SK-N-MC (cell line): ENCODE measurements around the gene PTOV1.

Source experiments
- DNase-seq: peaks from one replicate; pipeline ENCODE4 v3.0.0-alpha.2; 2011; ENCODE audit warnings: low read depth, low spot score
- H3K27ac ChIP-seq: fragments of 200-600 bp; sonication (generic); 2 replicates; pipeline ENCODE4 v1.5.1; 2016; ENCODE audit warnings: mixed run types
- H3K36me3 ChIP-seq: fragments of 200-600 bp; sonication (generic); 2 replicates; pipeline ENCODE4 v1.6.1; 2017; ENCODE audit warnings: antibody characterized with exemption, low read length, mixed read lengths; ENCODE audit not compliant: insufficient read depth
- H3K4me3 ChIP-seq: fragments of 200-600 bp; sonication (generic); 2 replicates; pipeline ENCODE4 v1.5.1; 2016
- H3K9ac ChIP-seq: fragments of 200-600 bp; sonication (generic); 2 replicates; pipeline ENCODE4 v1.8.0; 2017; ENCODE audit warnings: mixed run types, mixed read lengths; ENCODE audit not compliant: insufficient read length
- H3K9me3 ChIP-seq: fragments of 200-600 bp; sonication (generic); 2 replicates; pipeline ENCODE4 v1.6.1; 2017; ENCODE audit warnings: low read depth, mild to moderate bottlenecking, antibody characterized with exemption, low read length, moderate library complexity, mixed read lengths
- EZH2 ChIP-seq: fragments of 200-600 bp; sonication (generic); IDR thresholded peaks from one replicate; pipeline ENCODE4 v1.6.1; 2017; ENCODE audit warnings: antibody characterized with exemption
- FOXP2 ChIP-seq: optimal IDR thresholded peaks from 2 replicates; pipeline ENCODE3; 2011; ENCODE audit warnings: mild to moderate bottlenecking, moderate library complexity; ENCODE audit not compliant: insufficient read depth; ENCODE audit errors: extremely low read length, control extremely low read depth
- POLR2AphosphoS5 ChIP-seq: IDR thresholded peaks from 2 replicates; pipeline ENCODE4 v1.6.1; 2012; ENCODE audit warnings: mild to moderate bottlenecking, low read depth, low read length, borderline replicate concordance

PTOV1 gene

GRCh38 chr19:49887665-49888509 lies 36.9 kb downstream of the PTOV1 start:
- H3K9me3 ChIP-seq: no peaks in the 10 kb centered on the region
- H3K27ac ChIP-seq: no peak overlapping the region
- H3K36me3 ChIP-seq: peaks cover 21% of the 10 kb centered on the region
- DNase-seq: no peak
- H3K4me3 ChIP-seq: no peak overlapping the region
- H3K9ac ChIP-seq: no peak overlapping the region
- TF ChIP-seq POLR2AphosphoS5 (no peak), EZH2 (no peak), FOXP2 (no peak)

DNA sequence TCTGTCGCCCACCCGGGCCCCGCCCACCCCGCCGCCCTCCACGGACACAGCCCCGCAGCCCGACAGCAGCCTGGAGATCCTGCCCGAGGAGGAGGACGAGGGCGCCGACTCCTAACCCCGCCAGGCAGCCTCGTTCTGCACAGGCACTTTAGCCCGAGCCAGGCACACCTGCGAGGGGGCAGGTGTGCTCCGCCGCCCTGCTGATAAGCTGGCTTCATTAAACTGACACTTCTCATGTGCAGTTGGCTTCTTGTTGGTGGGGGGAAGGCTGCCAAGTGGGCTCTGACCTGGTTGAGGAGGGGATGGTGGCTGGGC lies 37.5 kb downstream of the PTOV1 start:
- H3K4me3 ChIP-seq: no peak overlapping the region
- no peak for TF ChIP-seq EZH2
- no peak for TF ChIP-seq FOXP2
- TF ChIP-seq POLR2AphosphoS5: no peak
- no peak overlapping the region for H3K9ac ChIP-seq
- peaks cover 15% of the 10 kb centered on the region for H3K36me3 ChIP-seq
- DNase-seq: no peak
- H3K27ac ChIP-seq: no peak overlapping the region
- no peaks in the 10 kb centered on the region for H3K9me3 ChIP-seq

DNA sequence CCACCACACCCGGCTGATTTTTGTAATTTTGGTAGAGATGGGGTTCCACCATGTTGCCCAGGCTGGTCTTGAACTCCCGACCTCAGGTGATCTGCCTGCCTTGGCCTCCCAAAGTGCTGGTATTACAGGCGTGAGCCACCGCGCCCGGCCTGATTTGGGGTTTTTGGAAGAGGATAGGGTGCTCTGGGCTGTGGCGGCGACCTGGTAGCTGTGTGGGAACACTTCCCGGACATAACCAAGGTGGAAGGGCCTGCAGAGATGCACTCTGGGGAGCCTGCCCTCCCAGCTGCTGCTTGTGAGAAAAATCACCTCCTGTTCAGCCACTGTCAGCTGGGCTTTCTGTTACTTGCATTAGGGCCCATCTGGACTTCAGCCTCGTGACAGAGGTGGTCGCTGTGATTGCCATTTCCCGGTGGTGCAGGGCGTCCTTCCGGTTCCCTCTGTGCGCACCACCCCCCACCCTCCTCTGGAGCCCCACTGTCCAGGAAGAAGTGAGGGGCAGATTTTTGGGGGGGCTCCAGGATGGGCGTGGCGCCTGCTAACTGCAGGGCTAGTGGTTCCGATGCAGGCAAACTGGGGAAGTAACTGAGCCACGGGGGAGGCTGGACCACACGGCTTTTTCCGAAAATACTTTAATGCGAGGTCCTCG lies 38.2 kb downstream of the PTOV1 start:
- no peak for DNase-seq

GRCh38 chr19:49889687-49890348 lies 38.9 kb downstream of the PTOV1 start:
- TF ChIP-seq FOXP2: no peak
- no peak for TF ChIP-seq EZH2
- TF ChIP-seq POLR2AphosphoS5: no peak
- no peak for DNase-seq
- H3K36me3 ChIP-seq: peaks cover 2% of the 10 kb centered on the region; the same call in 1 of the 2 replicates
- H3K4me3 ChIP-seq: peak overlapping the region; percentile 69; the same call in 1 of the 2 replicates
- H3K9ac ChIP-seq: no peak overlapping the region
- no peak overlapping the region for H3K27ac ChIP-seq
- no peaks in the 10 kb centered on the region for H3K9me3 ChIP-seq

More for the DNA sequence above, 38.2 kb downstream of the PTOV1 start:
- peaks cover 8% of the 10 kb centered on the region; the same call in 1 of the 2 replicates for H3K36me3 ChIP-seq
- no peak overlapping the region for H3K9ac ChIP-seq
- no peak overlapping the region for H3K4me3 ChIP-seq
- H3K27ac ChIP-seq: no peak overlapping the region
- peak; percentile 10; the same call in 1 of the 2 replicates for TF ChIP-seq POLR2AphosphoS5
- TF ChIP-seq FOXP2: no peak
- no peak for TF ChIP-seq EZH2
- no peaks in the 10 kb centered on the region for H3K9me3 ChIP-seq

DNA sequence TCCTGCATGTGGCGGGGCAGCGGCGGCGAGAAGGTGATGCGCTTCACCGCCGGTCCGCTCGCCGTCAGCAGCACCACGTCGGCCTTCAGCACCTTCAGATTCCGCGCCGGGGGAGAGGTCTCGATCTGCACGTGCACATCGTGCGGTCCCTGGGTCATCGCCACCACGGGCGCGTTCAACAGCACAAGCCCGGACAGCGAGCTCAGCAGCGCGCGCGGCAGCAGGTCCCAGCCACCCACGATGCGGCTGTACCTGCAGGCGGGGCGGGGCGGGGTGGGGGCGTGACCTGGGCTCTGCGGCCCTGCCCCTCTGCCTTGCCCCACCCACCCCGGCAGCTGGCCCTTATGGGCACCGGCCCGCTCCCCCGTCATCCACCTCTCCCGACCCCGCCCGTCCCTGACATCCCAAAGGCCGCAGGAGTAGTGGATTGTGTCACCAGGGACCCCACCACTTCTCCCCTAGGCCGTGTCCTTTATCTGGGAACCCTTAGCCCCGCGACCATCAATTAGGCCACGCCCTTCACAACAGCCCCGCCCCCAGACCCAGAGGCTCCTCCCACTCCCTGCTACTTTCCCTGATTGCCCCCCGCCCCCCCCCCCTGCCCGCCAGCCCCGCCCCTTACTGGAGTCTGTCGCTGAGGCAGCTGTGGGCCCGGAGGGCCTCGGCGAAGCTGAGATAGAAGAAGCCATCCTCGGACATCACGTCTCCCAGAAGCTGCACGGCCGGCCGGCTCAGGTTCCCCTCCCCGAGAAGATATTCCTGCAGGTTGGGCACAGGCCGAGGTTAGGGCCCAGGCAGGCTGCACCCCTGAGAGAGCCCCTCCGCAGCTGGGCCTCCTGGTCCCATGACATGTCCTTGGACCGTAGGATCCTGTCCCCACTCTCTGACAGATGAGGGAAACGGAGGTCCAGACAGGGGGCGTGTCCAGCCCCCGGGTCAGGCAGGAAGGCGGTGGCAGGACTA lies 39.7 kb downstream of the PTOV1 start:
- Histone ChIP-seq H3K9ac (peak overlapping the region; percentile 55), H3K36me3 (no peaks in the 10 kb centered on the region), H3K4me3 (peak overlapping the region; percentile 69), H3K27ac (no peak overlapping the region), H3K9me3 (no peaks in the 10 kb centered on the region)
- TF ChIP-seq FOXP2 (no peak), EZH2 (no peak), POLR2AphosphoS5 (no peak)
- DNase-seq: no peak

- Histone ChIP-seq H3K9ac (peak overlapping the region; percentile 55), H3K4me3 (no peak overlapping the region), H3K27ac (no peak overlapping the region), H3K9me3 (no peaks in the 10 kb centered on the region), H3K36me3 (no peaks in the 10 kb centered on the region)
- DNase-seq: no peak
- no peak for TF ChIP-seq POLR2AphosphoS5
- TF ChIP-seq EZH2: no peak
- TF ChIP-seq FOXP2: no peak
Measured at GRCh38 chr19:49891393-49891792, 40.4 kb downstream of the PTOV1 start.

DNA sequence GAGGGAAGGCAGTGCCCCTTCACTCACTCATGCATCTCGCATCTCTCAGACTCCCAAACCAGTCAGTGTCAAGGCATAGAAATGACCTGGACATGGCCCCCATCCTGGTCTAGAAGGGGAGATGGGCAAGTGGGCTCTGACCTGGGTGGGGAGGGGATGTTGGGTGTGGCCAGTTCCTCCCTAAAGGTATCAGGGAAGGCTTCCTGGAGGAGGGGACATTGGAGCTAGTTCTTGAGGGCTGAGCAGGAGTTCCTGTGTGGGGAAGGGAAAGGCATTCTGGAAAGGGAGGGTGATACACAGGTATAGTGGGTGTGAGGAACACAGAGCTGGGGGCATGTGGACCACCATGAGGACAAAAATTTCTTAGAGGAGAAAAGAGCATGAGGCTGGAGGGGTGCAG lies 41.8 kb downstream of the PTOV1 start:
- Histone ChIP-seq H3K27ac (no peak overlapping the region), H3K9me3 (no peaks in the 10 kb centered on the region), H3K4me3 (no peak overlapping the region), H3K36me3 (no peaks in the 10 kb centered on the region), H3K9ac (no peak overlapping the region)
- DNase-seq: no peak
- TF ChIP-seq POLR2AphosphoS5 (no peak), FOXP2 (no peak), EZH2 (no peak)
